A673 (cell line): ENCODE data around the gene GP1BB. TPM values are rescaled to one million over a fixed set of nuclear protein-coding genes. Genes with fewer than 3 reads are reported as not detected.

Experiments used
- BruUV-seq: library from RNA; stranded (reverse); fragments of 400-500 nt; replicated peaks from 2 replicates; lab custom pipeline; 2021; lab: Mats Ljungman, UMichigan
- CTCF ChIA-PET: fragments of 300-600 bp; sonication (Branson Sonifier 250); formaldehyde crosslinking; loops from one replicate; lab custom pipeline; 2022; ENCODE audit warnings: antibody characterized with exemption; lab: Charles Lee
- POLR2A ChIA-PET: fragments of 300-600 bp; sonication (Branson Sonifier 250); formaldehyde crosslinking; loops from one replicate; lab custom pipeline; 2022; ENCODE audit warnings: antibody characterized with exemption; ENCODE audit not compliant: low non-redundant PET; lab: Charles Lee
- DNase-seq: peaks from one replicate; pipeline ENCODE4 v3.0.0-alpha.2; 2015; ENCODE audit warnings: low spot score
- H3K27ac ChIP-seq: fragments of 200-600 bp; sonication (generic); 2 replicates; pipeline ENCODE4 v1.5.1; 2016; ENCODE audit warnings: mixed run types, low read depth, mild to moderate bottlenecking, mixed read lengths, antibody characterized with exemption, low read length; ENCODE audit not compliant: poor library complexity, severe bottlenecking
- H3K27me3 ChIP-seq: fragments of 200-600 bp; sonication (generic); replicated peaks from 2 replicates; pipeline ENCODE4 v1.6.1; 2017; ENCODE audit warnings: mixed run types, low read depth, mild to moderate bottlenecking, mixed read lengths, antibody characterized with exemption, low read length; ENCODE audit not compliant: insufficient read depth, poor library complexity
- H3K36me3 ChIP-seq: fragments of 200-600 bp; sonication (generic); 2 replicates; pipeline ENCODE4 v1.6.1; 2016; ENCODE audit warnings: mixed run types, mild to moderate bottlenecking, mixed read lengths, antibody characterized with exemption, low read length; ENCODE audit not compliant: insufficient read depth, poor library complexity, severe bottlenecking
- H3K4me1 ChIP-seq: fragments of 200-600 bp; sonication (generic); 2 replicates; pipeline ENCODE4 v1.6.1; 2017; ENCODE audit warnings: mixed run types, mild to moderate bottlenecking, mixed read lengths, antibody characterized with exemption, low read length; ENCODE audit not compliant: insufficient read depth, poor library complexity, severe bottlenecking
- H3K4me3 ChIP-seq: fragments of 200-600 bp; sonication (generic); 2 replicates; pipeline ENCODE4 v1.5.1; 2016; ENCODE audit warnings: low read depth, mixed run types, mild to moderate bottlenecking, mixed read lengths, low read length; ENCODE audit not compliant: poor library complexity, severe bottlenecking
- H3K9me3 ChIP-seq: fragments of 200-600 bp; sonication (generic); 2 replicates; pipeline ENCODE4 v1.6.1; 2016; ENCODE audit warnings: mixed run types, low read depth, mild to moderate bottlenecking, mixed read lengths, antibody characterized with exemption, low read length; ENCODE audit not compliant: poor library complexity, severe bottlenecking
- EZH2 ChIP-seq: fragments of 200-600 bp; sonication (generic); IDR thresholded peaks from 2 replicates; pipeline ENCODE4 v1.6.1; 2017; ENCODE audit warnings: borderline replicate concordance, low read depth, mild to moderate bottlenecking, mixed read lengths, antibody characterized with exemption, low read length; ENCODE audit not compliant: poor library complexity, severe bottlenecking
- intact Hi-C: fragments of 100-400 bp; cut with micrococcal nuclease; formaldehyde crosslinking; loops from one replicate; pipeline ENCODE4 v1.10.0; 2022; ENCODE audit not compliant: unreplicated experiment
- total RNA-seq: library from RNA; stranded (reverse); gene quantifications from 2 replicates; pipeline ENCODE4 v1.2.3, GENCODE V29; 2021
- TF ChIP-seq, protein P1 (sequence below): fragments of 300-800, 200-600 bp; sonication (generic); conservative IDR thresholded peaks from 2 replicates; pipeline ENCODE4 v1.5.1; 2017; ENCODE audit warnings: low read depth, mild to moderate bottlenecking, antibody characterized with exemption, low read length, moderate library complexity, mixed read lengths

The GP1BB gene
- total RNA-seq, 1 experiment from 2014 or later, result 12.6 TPM

DNA sequence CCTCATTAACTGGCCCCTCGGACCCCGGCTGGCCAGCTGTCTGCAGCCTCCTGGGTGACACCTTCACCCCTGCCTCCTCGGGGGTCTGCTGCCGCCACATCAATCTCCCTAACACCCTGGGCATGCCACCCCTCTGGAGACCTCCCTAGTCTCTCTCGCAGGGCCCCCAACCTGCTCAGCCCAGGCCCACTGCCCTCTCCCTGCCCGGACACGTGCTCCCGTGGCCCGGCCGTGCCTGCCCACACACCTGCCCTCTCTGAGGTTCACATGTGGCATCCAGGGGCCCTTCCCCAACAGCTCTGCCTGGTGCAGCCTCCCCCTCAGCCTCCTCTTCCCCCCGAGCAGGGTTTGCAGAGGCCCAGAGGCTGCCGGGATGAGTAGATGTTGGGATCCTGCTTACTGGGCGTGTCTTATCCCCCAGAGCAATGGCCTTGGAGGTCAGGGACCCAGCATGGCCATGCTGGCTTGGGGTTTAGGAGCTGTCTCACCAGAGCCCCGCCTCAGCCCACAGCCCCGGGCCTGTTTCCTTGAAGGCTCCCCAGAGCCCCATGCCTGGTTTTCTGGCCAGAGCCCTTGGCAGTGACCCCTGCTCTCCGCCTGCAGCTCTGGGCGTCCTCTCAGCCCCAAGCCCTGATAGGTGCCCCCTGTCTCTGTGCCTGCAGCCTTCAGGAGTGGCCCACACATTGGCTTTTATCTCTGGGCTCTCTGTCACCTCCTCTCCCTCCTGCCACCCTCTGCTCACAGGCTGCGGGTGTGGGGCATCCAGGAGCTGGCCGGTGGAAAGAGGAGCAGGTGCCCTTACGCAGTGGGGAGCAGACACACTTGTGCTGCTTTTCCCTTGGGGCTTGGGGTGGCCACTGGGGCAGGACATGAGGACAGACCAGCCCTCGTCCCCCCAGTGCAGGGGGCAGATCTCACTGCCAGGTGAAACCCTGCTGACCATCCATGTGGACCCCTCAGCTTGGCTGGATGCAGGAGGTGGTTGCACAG lies 34.7 kb upstream of the GP1BB start:
- Histone ChIP-seq H3K36me3 (no peaks in the 10 kb centered on the region), H3K4me1 (no peaks in the 10 kb centered on the region), H3K27me3 (no peaks in the 10 kb centered on the region), H3K27ac (no peak overlapping the region), H3K9me3 (no peaks in the 10 kb centered on the region), H3K4me3 (no peak overlapping the region)
- intact Hi-C loops, result no loop called here
- POLR2A ChIA-PET, result interaction anchor here (0.5 kb wide), 1 partner anchor 391 kb away, joined by 5 read pairs; no protein-coding TSS in a partner anchor
- DNase-seq, result no peak
- no TSS peak for BruUV-seq
- no peak for TF ChIP-seq EZH2
- TF ChIP-seq, protein P1, sequence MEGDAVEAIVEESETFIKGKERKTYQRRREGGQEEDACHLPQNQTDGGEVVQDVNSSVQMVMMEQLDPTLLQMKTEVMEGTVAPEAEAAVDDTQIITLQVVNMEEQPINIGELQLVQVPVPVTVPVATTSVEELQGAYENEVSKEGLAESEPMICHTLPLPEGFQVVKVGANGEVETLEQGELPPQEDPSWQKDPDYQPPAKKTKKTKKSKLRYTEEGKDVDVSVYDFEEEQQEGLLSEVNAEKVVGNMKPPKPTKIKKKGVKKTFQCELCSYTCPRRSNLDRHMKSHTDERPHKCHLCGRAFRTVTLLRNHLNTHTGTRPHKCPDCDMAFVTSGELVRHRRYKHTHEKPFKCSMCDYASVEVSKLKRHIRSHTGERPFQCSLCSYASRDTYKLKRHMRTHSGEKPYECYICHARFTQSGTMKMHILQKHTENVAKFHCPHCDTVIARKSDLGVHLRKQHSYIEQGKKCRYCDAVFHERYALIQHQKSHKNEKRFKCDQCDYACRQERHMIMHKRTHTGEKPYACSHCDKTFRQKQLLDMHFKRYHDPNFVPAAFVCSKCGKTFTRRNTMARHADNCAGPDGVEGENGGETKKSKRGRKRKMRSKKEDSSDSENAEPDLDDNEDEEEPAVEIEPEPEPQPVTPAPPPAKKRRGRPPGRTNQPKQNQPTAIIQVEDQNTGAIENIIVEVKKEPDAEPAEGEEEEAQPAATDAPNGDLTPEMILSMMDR, result no peak
- CTCF ChIA-PET, result no interaction called here

DNA sequence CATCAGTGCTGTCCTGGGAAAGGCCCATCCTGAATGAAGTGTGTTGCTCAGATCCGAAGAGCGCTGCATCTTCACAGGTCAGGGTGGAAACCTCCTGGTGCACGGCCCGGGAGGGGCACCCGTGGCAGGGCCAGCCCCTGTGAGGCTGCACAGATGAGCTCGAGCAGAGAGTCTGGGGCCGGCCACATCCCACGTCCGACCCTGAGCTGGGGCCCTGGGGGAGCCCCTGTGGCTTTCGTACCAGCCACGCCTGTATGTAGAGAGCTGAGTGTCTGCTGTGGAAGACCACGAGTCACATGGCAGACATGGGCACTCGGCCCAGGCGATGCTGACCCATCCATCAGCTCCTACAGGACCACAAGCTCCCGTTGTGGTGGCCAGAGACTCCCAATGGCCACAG lies 33.9 kb upstream of the GP1BB start:
- ChIA-PET POLR2A (no interaction called here), CTCF (no interaction called here)
- H3K27me3 ChIP-seq, result no peaks in the 10 kb centered on the region
- TF ChIP-seq EZH2, result no peak
- TF ChIP-seq, protein P1, result no peak
- no peak for DNase-seq
- no peaks in the 10 kb centered on the region for H3K9me3 ChIP-seq
- no peaks in the 10 kb centered on the region for H3K36me3 ChIP-seq
- no peaks in the 10 kb centered on the region for H3K4me1 ChIP-seq
- no TSS peak for BruUV-seq
- H3K27ac ChIP-seq, result no peak overlapping the region
- intact Hi-C loops, result no loop called here
- no peak overlapping the region for H3K4me3 ChIP-seq

DNA sequence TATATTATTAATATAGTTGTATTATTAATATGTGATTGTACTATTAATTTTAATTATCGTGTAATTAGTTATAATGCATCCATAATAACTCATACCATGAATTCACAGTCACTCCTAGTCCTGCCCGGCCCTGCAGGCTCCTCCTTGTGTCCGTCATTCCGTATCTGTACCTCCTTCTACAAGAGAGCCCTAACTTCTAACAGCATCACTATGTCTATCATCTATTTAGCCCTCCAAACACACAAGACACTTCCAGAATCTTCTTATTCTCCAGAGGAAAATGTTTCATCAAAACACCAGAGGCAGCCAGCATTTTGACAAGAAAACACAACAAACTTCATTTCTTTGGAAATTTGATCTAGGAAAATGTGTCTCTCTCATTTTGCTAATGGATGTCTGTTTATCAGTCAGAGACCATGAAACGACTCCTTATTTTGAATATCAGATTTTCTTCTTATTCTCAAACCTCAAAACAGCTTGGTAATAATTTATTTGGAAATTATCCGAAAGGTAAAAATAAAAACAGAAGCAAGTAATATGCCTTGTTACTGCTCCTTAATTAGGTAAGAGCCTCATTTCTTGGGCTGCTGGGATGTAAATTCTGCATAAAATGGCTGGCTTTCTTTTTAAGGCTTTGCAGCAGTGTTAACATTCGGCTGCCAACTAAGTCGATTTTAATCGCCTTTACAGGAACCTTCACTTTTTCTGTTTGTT lies 32.2 kb upstream of the GP1BB start:
- Histone ChIP-seq H3K4me1 (no peaks in the 10 kb centered on the region), H3K27ac (no peak overlapping the region), H3K9me3 (no peaks in the 10 kb centered on the region), H3K36me3 (no peaks in the 10 kb centered on the region), H3K27me3 (no peaks in the 10 kb centered on the region), H3K4me3 (no peak overlapping the region)
- no peak for DNase-seq
- POLR2A ChIA-PET, result no interaction called here
- intact Hi-C loops, result no loop called here
- no TSS peak for BruUV-seq
- TF ChIP-seq EZH2, result no peak
- TF ChIP-seq, protein P1, result no peak
- CTCF ChIA-PET, result no interaction called here
